ENCODE data around the gene HMX1. TPM values are rescaled to one million over a fixed set of nuclear protein-coding genes. Genes with fewer than 3 reads are reported as not detected.

HMX1 gene
- total RNA-seq, 2 experiments from 2014 or later, result not detected

- Mint-ChIP-seq H3K27ac (no peak overlapping the region), H3K4me1 (no peaks in the 10 kb centered on the region), H3K9me3 (ENCODE audit: low read depth) (no peaks in the 10 kb centered on the region), H3K36me3 (ENCODE audit: low read depth) (no peaks in the 10 kb centered on the region), H3K4me3 (no peak overlapping the region), H3K27me3 (peaks cover 4% of the 10 kb centered on the region)
- intact Hi-C loops (cut with DNase I, micrococcal nuclease), result no loop called here
- ChIA-PET CTCF (no interaction called here), POLR2A (no interaction called here)
- DNase-seq, result no peak
- no peak for ATAC-seq
Observed at GRCh38 chr4:8829584-8829983, 42.1 kb downstream of the HMX1 start.

DNA sequence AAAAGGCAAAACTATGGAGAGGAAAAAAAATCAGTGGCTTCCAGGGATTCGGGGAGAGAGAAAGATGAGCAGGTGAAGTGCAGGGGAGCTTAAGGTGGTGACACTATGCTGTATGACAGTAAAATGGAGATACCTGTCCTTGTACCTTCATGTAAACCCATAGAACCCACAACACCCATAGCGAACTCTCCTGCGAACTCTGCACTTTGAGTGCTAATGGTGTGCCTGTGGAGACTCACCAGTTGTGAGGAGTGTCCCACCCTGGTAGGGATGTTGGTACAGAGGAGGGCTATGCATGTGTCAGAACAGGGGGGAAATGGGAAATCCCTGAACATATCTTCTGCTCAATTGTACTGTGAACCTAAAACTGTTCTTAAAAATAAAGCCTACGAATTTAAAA lies 42.8 kb downstream of the HMX1 start:
- Mint-ChIP-seq H3K27ac (no peak overlapping the region), H3K9me3 (ENCODE audit: low read depth) (no peaks in the 10 kb centered on the region), H3K4me3 (no peak overlapping the region), H3K27me3 (peaks cover 6% of the 10 kb centered on the region), H3K36me3 (ENCODE audit: low read depth) (no peaks in the 10 kb centered on the region), H3K4me1 (no peaks in the 10 kb centered on the region)
- DNase-seq (no peak), ATAC-seq (no peak)
- CTCF ChIA-PET, result interaction anchor here (0.7 kb wide), 1 partner anchor 690 kb away, joined by 3 read pairs; no protein-coding TSS in a partner anchor
- POLR2A ChIA-PET, result no interaction called here
- intact Hi-C loops (cut with DNase I, micrococcal nuclease), result no loop called here

- DNase-seq (no peak), ATAC-seq (no peak)
- Mint-ChIP-seq H3K27ac (no peak overlapping the region), H3K36me3 (ENCODE audit: low read depth) (no peaks in the 10 kb centered on the region), H3K27me3 (peaks cover 11% of the 10 kb centered on the region), H3K4me3 (no peak overlapping the region), H3K4me1 (no peaks in the 10 kb centered on the region), H3K9me3 (ENCODE audit: low read depth) (no peaks in the 10 kb centered on the region)
- intact Hi-C loops (cut with DNase I, micrococcal nuclease), result no loop called here
- CTCF ChIA-PET, result no interaction called here
- POLR2A ChIA-PET, result no interaction called here
Observed at GRCh38 chr4:8821151-8821950, 50.3 kb downstream of the HMX1 start.

- Mint-ChIP-seq H3K27me3 (peaks cover 11% of the 10 kb centered on the region), H3K4me1 (no peaks in the 10 kb centered on the region), H3K4me3 (no peak overlapping the region), H3K36me3 (ENCODE audit: low read depth) (no peaks in the 10 kb centered on the region), H3K9me3 (ENCODE audit: low read depth) (no peaks in the 10 kb centered on the region), H3K27ac (no peak overlapping the region)
- ATAC-seq, result no peak
- ChIA-PET POLR2A (no interaction called here), CTCF (no interaction called here)
- intact Hi-C loops (cut with DNase I, micrococcal nuclease), result no loop called here
- no peak for DNase-seq
Observed at GRCh38 chr4:8820178-8821102, 51.2 kb downstream of the HMX1 start.

- ChIA-PET CTCF (no interaction called here), POLR2A (no interaction called here)
- Mint-ChIP-seq H3K27ac (no peak overlapping the region), H3K4me1 (no peaks in the 10 kb centered on the region), H3K9me3 (ENCODE audit: low read depth) (no peaks in the 10 kb centered on the region), H3K4me3 (no peak overlapping the region), H3K27me3 (peaks cover 9% of the 10 kb centered on the region), H3K36me3 (ENCODE audit: low read depth) (no peaks in the 10 kb centered on the region)
- intact Hi-C loops (cut with DNase I, micrococcal nuclease), result no loop called here
- no peak for DNase-seq
- no peak for ATAC-seq
Observed at GRCh38 chr4:8819473-8820177, 52.0 kb downstream of the HMX1 start.

GRCh38 chr4:8819019-8819418 lies 52.6 kb downstream of the HMX1 start:
- ATAC-seq (no peak), DNase-seq (no peak)
- Mint-ChIP-seq H3K27me3 (peaks cover 8% of the 10 kb centered on the region), H3K27ac (no peak overlapping the region), H3K4me1 (no peaks in the 10 kb centered on the region), H3K4me3 (no peak overlapping the region), H3K36me3 (ENCODE audit: low read depth) (no peaks in the 10 kb centered on the region), H3K9me3 (ENCODE audit: low read depth) (no peaks in the 10 kb centered on the region)
- intact Hi-C loops (cut with DNase I, micrococcal nuclease), result no loop called here
- ChIA-PET POLR2A (no interaction called here), CTCF (no interaction called here)

DNA sequence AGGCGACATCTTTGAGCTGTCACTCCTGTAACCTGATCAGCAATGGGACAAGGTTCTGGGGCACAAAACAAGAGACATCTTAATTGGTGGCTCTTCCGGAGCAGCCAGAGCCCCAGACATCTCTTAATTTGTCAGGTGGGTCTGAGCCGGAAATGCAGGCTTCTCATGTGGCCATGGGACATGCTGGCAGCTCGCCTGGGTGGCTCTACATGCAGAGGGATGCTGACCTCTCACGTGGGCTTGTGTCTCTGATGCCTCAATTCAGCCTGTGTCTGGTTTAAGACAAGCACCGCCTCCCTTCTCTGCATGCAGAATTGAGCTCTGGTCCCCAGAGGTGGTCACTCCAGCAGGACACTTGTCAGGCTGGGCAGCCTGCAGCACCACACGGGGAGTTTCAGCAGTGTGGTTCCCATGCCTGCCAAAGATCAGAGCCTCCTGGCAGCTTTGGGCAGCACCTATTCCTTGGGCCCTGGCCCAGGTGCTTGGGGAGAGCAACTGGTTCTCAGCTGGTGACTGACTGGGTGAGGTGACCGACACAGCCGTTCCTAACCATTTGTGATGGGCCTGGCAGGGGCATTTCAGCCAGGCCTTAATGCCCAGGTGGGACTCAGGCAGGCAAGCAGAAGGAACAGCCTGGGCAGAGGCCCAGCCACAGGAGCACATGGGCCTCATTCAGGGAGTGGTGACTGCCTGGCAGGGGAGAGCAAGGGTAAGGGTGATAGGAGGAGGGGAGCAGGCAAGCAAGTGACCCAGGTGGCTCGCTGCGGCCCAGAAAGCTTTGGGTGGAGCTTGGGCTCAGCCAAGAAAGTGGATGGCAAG lies 53.4 kb downstream of the HMX1 start:
- CTCF ChIA-PET, result interaction anchor here (0.6 to 0.9 kb wide), 3 partner anchors 21 to 100 kb away, joined by 3 read pairs; no protein-coding TSS in a partner anchor
- no peaks in the 10 kb centered on the region for H3K4me1 Mint-ChIP-seq
- no peak overlapping the region for H3K4me3 Mint-ChIP-seq
- peaks cover 4% of the 10 kb centered on the region for H3K27me3 Mint-ChIP-seq
- intact Hi-C loops (cut with DNase I, micrococcal nuclease), result no loop called here
- no peaks in the 10 kb centered on the region for H3K9me3 Mint-ChIP-seq (ENCODE audit: low read depth)
- POLR2A ChIA-PET, result no interaction called here
- DNase-seq (no peak), ATAC-seq (no peak)
- H3K36me3 Mint-ChIP-seq (ENCODE audit: low read depth), result no peaks in the 10 kb centered on the region
- H3K27ac Mint-ChIP-seq, result no peak overlapping the region

DNA sequence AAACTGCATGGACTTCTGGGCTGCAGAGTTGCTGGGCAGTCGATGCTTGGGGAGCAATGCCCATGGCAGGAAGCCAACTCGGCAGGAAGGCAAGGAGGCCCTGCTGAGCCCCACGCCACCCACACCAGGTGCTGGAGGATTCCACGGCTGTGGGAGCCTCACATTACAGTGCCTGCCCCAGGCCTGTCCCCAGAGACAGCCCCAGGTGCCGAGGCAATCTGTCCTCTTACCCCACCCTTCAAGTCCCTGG lies 53.9 kb downstream of the HMX1 start:
- POLR2A ChIA-PET, result no interaction called here
- intact Hi-C loops (cut with DNase I, micrococcal nuclease), result no loop called here
- H3K27ac Mint-ChIP-seq, result no peak overlapping the region
- H3K27me3 Mint-ChIP-seq, result peaks cover 4% of the 10 kb centered on the region
- no peak overlapping the region for H3K4me3 Mint-ChIP-seq
- no peaks in the 10 kb centered on the region for H3K4me1 Mint-ChIP-seq
- DNase-seq (no peak), ATAC-seq (no peak)
- H3K9me3 Mint-ChIP-seq (ENCODE audit: low read depth), result no peaks in the 10 kb centered on the region
- H3K36me3 Mint-ChIP-seq (ENCODE audit: low read depth), result no peaks in the 10 kb centered on the region
- CTCF ChIA-PET, result interaction anchor here (0.6 to 0.9 kb wide), 2 partner anchors 21 to 100 kb away, joined by 3 read pairs; no protein-coding TSS in a partner anchor

DNA sequence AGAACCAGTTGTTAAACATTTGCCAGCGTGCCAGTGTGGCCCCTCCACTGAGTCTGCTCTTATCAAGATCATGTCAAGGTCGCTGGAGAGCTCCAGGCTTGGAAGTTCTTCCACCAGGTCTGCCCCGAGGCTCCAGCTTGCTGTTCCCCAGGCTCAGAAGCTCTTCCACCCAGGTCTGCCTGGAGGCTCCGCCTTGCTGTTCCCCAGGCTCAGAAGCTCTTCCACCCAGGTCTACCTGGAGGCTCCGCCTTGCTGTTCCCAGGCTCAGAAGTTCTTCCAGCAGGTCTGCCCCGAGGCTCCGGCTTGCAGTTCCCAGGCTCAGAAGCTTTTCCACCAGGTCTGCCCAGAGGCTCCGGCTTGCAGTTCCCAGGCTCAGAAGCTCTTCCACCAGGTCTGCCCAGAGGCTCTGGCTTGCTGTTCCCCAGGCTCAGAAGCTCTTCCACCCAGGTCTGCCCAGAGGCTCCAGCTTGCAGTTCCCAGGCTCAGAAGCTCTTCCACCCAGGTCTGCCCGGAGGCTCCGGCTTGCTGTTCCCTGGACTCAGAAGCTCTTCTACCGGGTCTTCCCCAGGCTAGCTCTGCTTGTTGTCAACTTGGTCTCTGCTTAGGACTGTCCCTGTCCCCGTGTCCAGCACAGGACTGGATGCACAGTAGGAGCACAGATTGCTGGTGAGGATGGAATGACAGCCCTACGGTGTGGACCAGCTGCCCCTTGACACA lies 54.4 kb downstream of the HMX1 start:
- H3K4me3 Mint-ChIP-seq, result no peak overlapping the region
- H3K27ac Mint-ChIP-seq, result no peak overlapping the region
- ATAC-seq, result no peak
- no peaks in the 10 kb centered on the region for H3K4me1 Mint-ChIP-seq
- ChIA-PET CTCF (interaction anchor here (0.6 to 0.7 kb wide), 2 partner anchors 101 to 946 kb away, joined by 3 read pairs; no protein-coding TSS in a partner anchor), POLR2A (no interaction called here)
- H3K9me3 Mint-ChIP-seq (ENCODE audit: low read depth), result no peaks in the 10 kb centered on the region
- no peak for DNase-seq
- peaks cover 4% of the 10 kb centered on the region for H3K27me3 Mint-ChIP-seq
- H3K36me3 Mint-ChIP-seq (ENCODE audit: low read depth), result no peaks in the 10 kb centered on the region
- intact Hi-C loops (cut with DNase I, micrococcal nuclease), result no loop called here

Data from activated CD4-positive, alpha-beta T cell treated with anti-CD3 and anti-CD28 coated beads for 36 hours (primary cell).